ENCODE measurements around the gene GANC.

Gene GANC

GRCh38 chr15:42344763-42345162 lies 71.8 kb downstream of the GANC start:
- DNase-seq (ENCODE audit: low spot score), result no peak
- no peak for FAIRE-seq

- FAIRE-seq (no peak), DNase-seq (ENCODE audit: low spot score) (no peak)
Observed at GRCh38 chr15:42345504-42345903, 72.5 kb downstream of the GANC start.

- peak; percentile 74 for FAIRE-seq
- DNase-seq (ENCODE audit: low spot score), result peak; percentile 90
Observed at GRCh38 chr15:42348083-42348482, 75.1 kb downstream of the GANC start.

- DNase-seq (ENCODE audit: low spot score) (peak; percentile 22), FAIRE-seq (no peak)
Observed at GRCh38 chr15:42349186-42349585, 76.2 kb downstream of the GANC start.

GRCh38 chr15:42352401-42352800 lies 79.4 kb downstream of the GANC start:
- no peak for FAIRE-seq
- DNase-seq (ENCODE audit: low spot score), result no peak

- FAIRE-seq (no peak), DNase-seq (ENCODE audit: low spot score) (no peak)
Observed at GRCh38 chr15:42353061-42353460, 80.1 kb downstream of the GANC start.

GRCh38 chr15:42354824-42355223 lies 81.8 kb downstream of the GANC start:
- FAIRE-seq (no peak), DNase-seq (ENCODE audit: low spot score) (no peak)

- FAIRE-seq (no peak), DNase-seq (ENCODE audit: low spot score) (no peak)
Observed at GRCh38 chr15:42355291-42355690, 82.3 kb downstream of the GANC start.

- FAIRE-seq, result no peak
Observed at GRCh38 chr15:42356851-42357250, 83.8 kb downstream of the GANC start.

GRCh38 chr15:42358141-42358540 lies 85.1 kb downstream of the GANC start:
- FAIRE-seq, result no peak

More at GRCh38 chr15:42356851-42357250, 83.8 kb downstream of the GANC start:
- DNase-seq (ENCODE audit: low spot score), result no peak

GRCh38 chr15:42359249-42359648 lies 86.2 kb downstream of the GANC start, which contains the start of gene CAPN3:
CAPN3 (plus strand) TSS chr15:42359501; CDS start chr15:42359806, 305 bp downstream.
- DNase-seq (ENCODE audit: low spot score), result no peak
- no peak for FAIRE-seq

More at GRCh38 chr15:42358141-42358540, 85.1 kb downstream of the GANC start:
- no peak for DNase-seq (ENCODE audit: low spot score)

GRCh38 chr15:42359985-42360384 lies 87.0 kb downstream of the GANC start:
- no peak for FAIRE-seq

GRCh38 chr15:42360535-42361112 lies 87.6 kb downstream of the GANC start:
- no peak for FAIRE-seq

More at GRCh38 chr15:42359985-42360384, 87.0 kb downstream of the GANC start:
- DNase-seq (ENCODE audit: low spot score), result no peak

GRCh38 chr15:42363487-42363886 lies 90.5 kb downstream of the GANC start:
- no peak for DNase-seq (ENCODE audit: low spot score)
- FAIRE-seq, result no peak

More at GRCh38 chr15:42360535-42361112, 87.6 kb downstream of the GANC start:
- no peak for DNase-seq (ENCODE audit: low spot score)

GRCh38 chr15:42363942-42364341 lies 90.9 kb downstream of the GANC start:
- DNase-seq (ENCODE audit: low spot score) (no peak), FAIRE-seq (no peak)

- DNase-seq (ENCODE audit: low spot score) (no peak), FAIRE-seq (no peak)
Observed at GRCh38 chr15:42364529-42364928, 91.5 kb downstream of the GANC start.

- no peak for DNase-seq (ENCODE audit: low spot score)
- FAIRE-seq, result no peak
Observed at GRCh38 chr15:42365921-42366550, 93.0 kb downstream of the GANC start.

GRCh38 chr15:42367041-42367440 lies 94.0 kb downstream of the GANC start:
- FAIRE-seq (no peak), DNase-seq (ENCODE audit: low spot score) (no peak)

GRCh38 chr15:42368096-42368495 lies 95.1 kb downstream of the GANC start:
- DNase-seq (ENCODE audit: low spot score) (no peak), FAIRE-seq (no peak)

GRCh38 chr15:42371096-42371495 lies 98.1 kb downstream of the GANC start:
- DNase-seq (ENCODE audit: low spot score) (no peak), FAIRE-seq (no peak)

GRCh38 chr15:42373274-42373673 lies 100.3 kb downstream of the GANC start:
- FAIRE-seq (no peak), DNase-seq (ENCODE audit: low spot score) (no peak)

- FAIRE-seq, result no peak
- no peak for DNase-seq (ENCODE audit: low spot score)
Observed at GRCh38 chr15:42373936-42374335, 100.9 kb downstream of the GANC start.

- no peak for DNase-seq (ENCODE audit: low spot score)
- FAIRE-seq, result no peak
Observed at GRCh38 chr15:42374810-42375209, 101.8 kb downstream of the GANC start.

Data from RCC 7860 (cell line).